ENCODE results near the gene CDC42SE1.
A peak's percentile ranks its signal among the peaks of the same experiment; 100 is the strongest.

Gene CDC42SE1

GRCh38 chr1:151051356-151052009 lies 7.9 kb downstream of the CDC42SE1 start:
- DNase-seq (ENCODE audit: low spot score): no peak

DNA sequence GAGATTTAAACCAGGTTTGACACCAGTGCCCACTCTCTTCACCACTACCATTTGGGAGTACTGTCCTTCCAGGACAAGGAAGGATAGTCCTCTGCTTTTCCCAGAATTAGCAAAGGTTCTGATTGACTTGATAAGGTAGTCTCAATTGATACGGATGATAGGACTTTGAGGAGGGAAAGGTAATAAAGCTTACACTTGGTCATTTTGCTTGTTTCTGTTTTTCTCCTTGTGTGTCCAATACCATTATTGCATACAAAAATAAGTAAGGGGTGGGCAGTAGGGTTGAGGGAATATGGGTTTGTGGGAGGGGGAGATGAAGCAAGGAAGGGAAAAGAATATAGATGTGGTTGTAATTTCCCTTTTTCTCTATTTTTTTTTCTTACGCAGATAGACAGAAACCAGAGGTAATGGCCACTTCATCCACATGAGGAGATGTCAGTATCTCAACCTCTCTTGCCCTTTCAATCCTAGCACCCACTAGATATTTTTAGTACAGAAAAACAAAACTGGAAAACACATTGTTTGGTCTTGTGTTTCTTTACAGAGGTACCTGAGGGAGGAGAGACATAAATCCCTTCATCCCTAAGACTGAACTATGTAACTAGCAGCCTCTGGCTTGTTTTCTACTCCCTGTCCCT lies 9.3 kb downstream of the CDC42SE1 start:
- no peak for DNase-seq (ENCODE audit: low spot score)

DNA sequence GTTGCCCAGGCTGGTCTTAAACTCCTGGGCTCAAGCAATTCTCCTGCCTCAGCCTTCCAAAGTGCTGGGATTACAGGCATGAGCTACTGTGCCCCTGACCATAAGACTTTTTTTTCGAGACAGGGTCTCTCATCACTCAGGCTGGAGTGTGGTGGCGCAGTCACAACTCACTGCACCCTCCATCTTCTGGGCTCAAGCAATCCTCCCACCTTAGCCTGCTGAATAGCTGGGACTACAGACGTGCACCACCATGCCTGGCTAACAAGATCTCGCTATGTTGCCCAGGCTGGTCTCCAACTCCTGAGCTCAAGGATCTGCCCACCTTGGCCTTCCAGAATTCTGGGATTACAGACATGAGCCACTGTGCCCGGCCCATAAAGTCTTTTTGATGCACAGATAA lies 10.0 kb downstream of the CDC42SE1 start:
- no peak for DNase-seq (ENCODE audit: low spot score)

DNA sequence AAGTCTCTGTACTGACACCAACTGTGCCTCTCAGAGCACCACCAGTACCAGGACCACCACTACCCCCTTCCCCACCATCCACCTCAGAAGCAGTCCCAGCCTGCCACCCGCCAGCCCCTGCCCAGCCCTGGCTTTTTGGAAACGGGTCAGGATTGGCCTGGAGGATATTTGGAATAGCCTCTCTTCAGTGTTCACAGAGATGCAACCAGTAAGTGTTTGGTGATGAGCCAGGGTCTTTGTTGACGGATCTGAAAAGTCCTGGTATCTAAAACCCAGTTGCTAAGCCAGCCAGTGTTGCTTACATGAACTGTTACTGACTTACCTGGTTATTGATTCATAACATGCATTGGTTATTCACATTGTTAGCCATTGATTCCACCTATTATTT lies 10.8 kb downstream of the CDC42SE1 start:
- DNase-seq (ENCODE audit: low spot score): no peak

GRCh38 chr1:151047925-151048644 lies 11.3 kb downstream of the CDC42SE1 start:
- peak; percentile 70 for DNase-seq (ENCODE audit: low spot score)

- peak; percentile 72 for DNase-seq (ENCODE audit: low spot score)
Observed at GRCh38 chr1:151047591-151047924, 11.9 kb downstream of the CDC42SE1 start, which contains the start of gene C1orf56. C1orf56 (plus strand) TSS chr1:151047751; CDS start chr1:151047848, 97 bp downstream.

GRCh38 chr1:151043163-151043562 lies 16.3 kb downstream of the CDC42SE1 start:
- DNase-seq (ENCODE audit: low spot score): no peak

DNA sequence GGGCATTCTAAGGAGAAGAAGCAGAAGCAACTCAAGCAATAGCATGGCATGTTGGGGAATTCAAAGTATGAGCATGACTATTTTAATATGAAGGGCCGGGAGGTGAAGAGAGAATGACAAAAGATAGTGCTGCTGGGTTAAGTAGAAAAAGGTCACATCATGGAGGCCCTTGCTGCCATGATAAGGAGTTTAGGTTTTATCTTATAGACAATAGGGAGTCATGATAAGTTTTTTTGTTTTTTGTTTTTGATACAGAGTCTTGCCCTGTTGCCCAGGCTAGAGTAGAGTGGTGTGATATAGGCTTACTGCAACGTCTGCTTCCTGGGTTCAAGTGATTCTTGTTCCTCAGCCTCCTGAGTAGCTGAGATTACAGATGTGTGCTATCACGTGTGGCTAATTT lies 19.9 kb downstream of the CDC42SE1 start:
- DNase-seq (ENCODE audit: low spot score): no peak

- DNase-seq (ENCODE audit: low spot score): no peak
Observed at GRCh38 chr1:151037032-151037431, 22.4 kb downstream of the CDC42SE1 start.

DNA sequence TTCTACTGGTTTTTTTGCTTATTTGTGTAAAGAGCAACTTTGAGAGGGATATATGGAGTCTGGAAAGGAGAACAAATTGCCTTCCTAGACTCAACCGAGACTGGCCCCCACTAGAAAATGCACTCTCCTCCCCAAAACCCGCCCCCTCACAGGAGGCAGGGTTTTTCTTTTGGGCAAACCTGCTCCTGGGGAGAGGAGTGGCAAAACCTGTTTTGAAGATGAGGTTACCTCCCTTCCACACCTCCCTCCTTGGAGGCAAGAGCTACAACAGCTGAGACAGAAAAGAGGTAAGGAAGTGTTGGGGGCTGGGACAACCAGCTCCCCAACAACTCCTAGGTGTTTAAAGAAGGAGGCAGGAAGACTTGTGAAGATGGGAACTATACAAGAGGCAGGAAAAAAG lies 23.1 kb downstream of the CDC42SE1 start, which contains the start of gene BNIPL:
TSS of gene BNIPL (plus strand) at position 231 of the 400 bp plus-strand sequence. CDS start at position 371, 140 bp downstream.
- no peak for DNase-seq (ENCODE audit: low spot score)

DNA sequence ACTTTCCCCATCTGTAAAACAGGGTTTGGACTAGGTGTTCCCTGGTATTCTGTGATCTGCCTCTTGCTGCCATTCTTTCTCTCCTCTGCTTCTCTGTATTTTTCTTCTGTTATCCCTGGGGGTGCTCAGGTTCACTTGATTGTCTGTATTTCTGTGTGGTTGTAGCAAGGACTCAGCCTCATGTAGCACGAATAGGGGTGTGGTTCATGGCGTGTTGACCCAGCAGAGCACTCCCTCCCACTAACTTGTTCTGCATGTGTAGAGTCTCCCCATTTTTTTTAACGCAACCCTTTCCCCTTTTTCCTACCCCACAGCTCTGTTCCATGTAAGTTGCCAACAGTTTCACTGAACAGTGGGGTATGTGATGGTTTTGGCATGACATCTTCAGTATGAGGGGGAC lies 24.3 kb downstream of the CDC42SE1 start:
- no peak for DNase-seq (ENCODE audit: low spot score)

GRCh38 chr1:151032164-151032563 lies 27.3 kb downstream of the CDC42SE1 start:
- DNase-seq (ENCODE audit: low spot score): no peak

GRCh38 chr1:151026460-151026859 lies 33.0 kb downstream of the CDC42SE1 start:
- no peak for DNase-seq (ENCODE audit: low spot score)

GRCh38 chr1:151024540-151025146 lies 34.8 kb downstream of the CDC42SE1 start:
- DNase-seq (ENCODE audit: low spot score): peak; percentile 87

DNA sequence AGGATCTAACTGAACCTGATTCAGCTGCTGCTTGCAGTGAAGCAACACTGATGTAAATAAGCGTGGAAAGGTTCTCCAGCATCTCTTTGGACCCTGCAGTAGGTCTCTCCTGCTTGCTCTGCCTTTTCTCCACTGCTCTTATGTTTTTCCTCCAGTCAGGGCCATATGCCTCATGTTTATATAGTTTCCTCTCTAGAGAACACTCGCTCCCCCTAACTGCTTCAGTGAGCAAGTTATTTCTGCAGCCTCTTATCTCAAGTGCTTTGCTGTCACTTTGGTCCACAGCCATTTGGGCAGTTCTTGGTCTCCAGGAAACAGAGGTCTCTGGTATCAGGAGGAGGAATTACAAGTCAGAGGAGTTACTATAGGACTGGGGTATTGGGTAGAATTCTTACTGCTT lies 45.9 kb downstream of the CDC42SE1 start:
- no peak for DNase-seq (ENCODE audit: low spot score)

- no peak for DNase-seq (ENCODE audit: low spot score)
Observed at GRCh38 chr1:151012684-151013471, 46.5 kb downstream of the CDC42SE1 start.

GRCh38 chr1:151011154-151011850 lies 48.1 kb downstream of the CDC42SE1 start:
- DNase-seq (ENCODE audit: low spot score): no peak

DNA sequence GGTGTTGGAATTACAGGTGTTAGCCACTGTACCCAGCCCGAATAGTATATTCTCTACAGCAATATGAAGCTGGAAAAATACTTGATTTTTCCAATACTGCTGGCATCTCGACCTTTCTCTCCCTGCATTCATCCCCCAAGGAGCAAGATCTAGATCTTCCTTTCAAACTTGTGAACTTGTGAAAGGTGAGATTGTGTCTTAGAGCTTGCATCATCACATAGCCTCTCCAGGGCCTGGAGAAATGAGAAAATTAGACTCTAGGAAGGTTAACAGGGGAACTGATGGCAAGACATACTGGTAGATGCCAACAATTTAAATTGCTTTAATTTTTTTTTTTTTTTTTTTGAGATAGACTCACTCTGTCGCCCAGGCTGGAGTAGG lies 49.1 kb downstream of the CDC42SE1 start:
- no peak for DNase-seq (ENCODE audit: low spot score)

DNA sequence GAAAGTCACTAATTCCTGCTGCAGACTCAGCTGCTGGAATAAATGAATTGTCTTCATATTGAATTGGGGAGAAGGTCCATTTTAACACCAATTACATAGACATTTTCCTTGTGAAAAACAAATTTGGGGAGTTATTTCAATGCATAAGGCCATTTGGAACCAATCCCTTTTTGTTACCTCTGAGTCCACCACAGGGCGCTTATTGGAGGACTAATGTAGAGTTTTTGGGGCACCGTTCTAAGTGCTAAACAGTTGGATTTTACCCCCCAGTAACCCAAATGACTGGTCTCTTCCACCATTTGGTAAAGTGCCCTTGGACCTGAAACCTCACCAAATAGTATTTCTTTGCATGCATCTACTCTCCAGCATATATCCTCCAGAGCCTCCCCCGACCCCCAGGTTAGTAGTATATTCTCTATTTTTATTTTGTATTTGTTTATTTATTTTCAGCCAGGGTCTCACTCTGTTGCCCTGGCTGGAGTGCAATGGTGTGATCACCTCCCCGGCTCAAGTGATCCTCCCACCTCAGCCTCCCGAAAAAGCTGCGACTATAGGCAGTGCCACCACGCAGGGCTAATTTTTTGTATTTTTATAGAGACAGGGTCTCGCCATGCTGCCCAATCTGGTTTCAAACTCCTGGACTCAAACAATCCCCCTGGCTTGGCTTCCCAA lies 49.6 kb downstream of the CDC42SE1 start:
- no peak for DNase-seq (ENCODE audit: low spot score)

DNA sequence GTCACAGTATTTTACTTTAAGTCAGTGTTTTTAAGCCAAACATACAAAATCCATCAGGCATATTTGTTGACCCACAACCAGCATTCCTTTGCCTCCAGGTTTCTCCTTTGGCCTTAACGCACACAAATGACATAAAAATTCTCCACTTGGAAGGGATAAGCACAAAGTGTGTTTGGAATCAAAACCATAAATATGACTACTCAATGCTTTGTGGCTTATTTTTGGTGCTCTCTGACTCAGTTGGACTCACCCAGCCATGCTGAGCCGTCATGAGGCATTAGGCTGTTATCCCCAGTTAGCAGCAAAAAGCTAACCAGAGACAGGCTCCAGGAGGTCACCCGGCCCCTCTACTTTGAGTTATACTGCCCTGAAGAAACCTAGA lies 50.2 kb downstream of the CDC42SE1 start:
- no peak for DNase-seq (ENCODE audit: low spot score)

All from pons (tissue), 1 donor.